ENCODE data around the gene EPHA3. TPM values are rescaled to one million over a fixed set of nuclear protein-coding genes. Genes with fewer than 3 reads are reported as not detected.

The EPHA3 gene
- total RNA-seq, 1 donor from 2014 or later, result not detected

DNA sequence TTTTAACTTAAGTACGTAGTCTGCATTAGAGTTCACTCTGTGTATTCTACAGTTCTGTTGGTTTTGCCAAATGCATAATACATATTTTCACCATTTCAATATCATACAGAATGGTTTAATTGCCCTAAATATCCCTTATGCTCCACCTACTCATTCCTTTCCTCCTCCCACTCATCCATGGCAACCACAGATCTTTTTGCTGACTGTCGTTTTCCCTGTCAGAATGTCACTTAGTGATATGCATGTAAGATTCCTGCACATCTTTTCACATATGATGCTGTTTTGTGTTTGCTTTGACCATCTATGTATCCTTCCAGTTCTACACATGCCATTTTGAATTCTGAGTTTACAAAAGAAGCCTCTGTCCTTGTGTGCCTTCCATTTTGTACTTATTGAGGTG, 36.7 kb downstream of the EPHA3 start:
- intact Hi-C loops (cut with micrococcal nuclease), result no loop called here

DNA sequence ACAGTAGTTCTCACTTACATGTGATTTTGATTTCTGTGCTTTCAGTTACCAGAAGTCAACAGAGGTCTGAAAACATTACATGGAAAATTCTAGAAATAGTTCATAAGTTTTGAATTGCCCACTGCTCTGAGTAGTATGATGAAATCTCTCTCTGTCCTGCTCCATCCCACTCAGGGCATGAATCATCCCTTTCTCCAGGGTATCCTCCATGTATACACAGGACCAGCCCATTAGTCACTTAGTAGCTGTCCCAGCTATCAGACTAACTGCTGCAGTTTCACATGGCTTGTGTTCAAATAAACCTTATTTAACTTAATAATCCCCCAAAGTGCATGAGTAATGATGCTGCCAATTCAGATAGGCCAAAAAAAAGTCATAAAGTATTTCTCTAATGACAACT, 38.6 kb downstream of the EPHA3 start:
- intact Hi-C loops (cut with micrococcal nuclease), result no loop called here

DNA sequence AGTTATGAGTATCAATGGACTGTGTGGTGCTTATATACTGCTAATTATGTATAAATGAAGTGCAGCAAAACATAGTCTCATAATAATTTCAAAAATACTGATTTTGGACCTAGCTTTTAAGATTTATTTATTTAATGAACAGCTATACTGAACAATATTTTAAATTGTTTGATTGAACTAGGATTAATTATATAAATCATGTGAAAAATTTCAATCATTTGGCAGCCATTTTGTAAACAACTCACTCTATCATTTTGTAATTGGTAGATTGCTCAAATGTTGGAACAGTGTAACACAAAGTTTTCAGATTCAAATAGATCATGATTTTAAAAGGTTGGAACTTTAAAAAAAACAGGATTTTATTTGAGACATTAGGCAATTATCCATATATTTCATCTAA, 47.0 kb downstream of the EPHA3 start:
- intact Hi-C loops (cut with micrococcal nuclease), result no loop called here

DNA sequence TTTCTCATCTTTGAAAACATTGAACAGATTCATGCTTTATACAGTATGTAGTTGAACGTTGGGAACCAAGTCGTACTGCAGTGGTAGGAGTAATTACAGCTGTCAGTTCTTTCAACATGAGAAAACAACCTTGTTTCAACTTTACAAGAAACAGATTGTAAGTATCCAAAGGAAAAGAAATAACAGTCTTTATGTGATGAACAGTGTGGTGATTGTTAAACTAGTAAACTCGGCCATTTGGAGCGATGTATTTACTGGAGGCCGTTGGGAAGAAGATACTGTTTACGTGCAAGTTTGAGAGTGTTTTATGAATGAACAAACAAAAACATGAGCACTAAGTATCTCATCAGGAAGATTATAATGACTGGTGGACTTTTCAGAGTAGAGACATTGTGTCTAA, 48.4 kb downstream of the EPHA3 start:
- intact Hi-C loops (cut with micrococcal nuclease), result no loop called here

DNA sequence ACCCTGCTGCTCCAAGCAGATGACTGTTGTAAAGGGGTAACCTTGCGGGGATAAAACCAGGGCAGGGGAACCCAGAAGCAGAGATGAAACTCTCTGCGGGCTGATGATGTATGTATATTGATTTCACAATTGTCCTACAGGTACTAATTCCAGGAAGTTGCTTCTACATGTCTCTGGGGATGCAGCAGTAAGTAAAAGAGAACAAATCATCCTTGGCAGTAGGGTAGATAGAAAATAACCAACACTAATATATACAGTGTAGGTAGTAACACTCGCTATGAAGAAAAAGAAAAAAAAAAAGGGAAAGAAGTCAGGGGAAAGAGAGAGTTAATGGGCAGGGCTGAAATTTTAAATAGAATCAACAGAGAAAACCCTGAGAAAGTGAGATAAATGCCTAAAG, 50.2 kb downstream of the EPHA3 start:
- intact Hi-C loops (cut with micrococcal nuclease), result no loop called here

DNA sequence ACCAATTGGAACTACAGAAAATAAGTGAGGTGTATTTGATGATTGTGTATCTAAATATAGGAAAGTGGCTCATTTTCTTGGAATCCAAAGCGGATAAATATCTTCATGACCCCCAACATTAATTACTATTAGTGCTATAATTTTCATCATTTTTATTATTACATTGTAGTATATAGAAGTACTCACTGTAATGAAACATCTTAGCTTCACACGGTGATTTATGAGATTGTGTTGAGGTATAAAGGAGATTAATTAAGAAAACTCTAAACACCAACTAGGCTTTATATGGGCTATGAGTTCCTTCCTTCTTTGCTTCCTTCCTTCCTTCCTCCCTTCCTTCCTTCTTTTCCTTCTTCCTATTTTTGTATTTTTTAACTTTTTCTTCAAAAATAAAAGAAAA, 52.2 kb downstream of the EPHA3 start:
- intact Hi-C loops (cut with micrococcal nuclease), result no loop called here

DNA sequence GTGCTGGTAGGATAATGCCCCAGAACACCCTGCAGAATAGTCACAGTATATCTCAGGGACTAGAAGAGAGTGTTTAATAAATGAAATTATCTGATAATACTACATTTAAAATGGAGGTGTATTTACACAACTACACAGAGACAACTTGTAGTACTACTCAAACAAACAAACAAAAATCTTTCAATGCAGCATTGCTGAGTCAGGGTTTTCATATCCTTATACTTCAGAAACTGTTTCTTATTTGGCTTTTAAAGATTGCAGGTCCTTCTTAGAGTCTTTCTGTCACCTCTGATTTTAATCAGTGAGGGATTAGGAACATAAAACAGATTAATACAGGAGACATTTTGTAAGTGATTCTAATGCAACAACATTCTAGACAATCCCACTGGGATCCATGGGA, 57.4 kb downstream of the EPHA3 start:
- intact Hi-C loops (cut with micrococcal nuclease), result no loop called here

DNA sequence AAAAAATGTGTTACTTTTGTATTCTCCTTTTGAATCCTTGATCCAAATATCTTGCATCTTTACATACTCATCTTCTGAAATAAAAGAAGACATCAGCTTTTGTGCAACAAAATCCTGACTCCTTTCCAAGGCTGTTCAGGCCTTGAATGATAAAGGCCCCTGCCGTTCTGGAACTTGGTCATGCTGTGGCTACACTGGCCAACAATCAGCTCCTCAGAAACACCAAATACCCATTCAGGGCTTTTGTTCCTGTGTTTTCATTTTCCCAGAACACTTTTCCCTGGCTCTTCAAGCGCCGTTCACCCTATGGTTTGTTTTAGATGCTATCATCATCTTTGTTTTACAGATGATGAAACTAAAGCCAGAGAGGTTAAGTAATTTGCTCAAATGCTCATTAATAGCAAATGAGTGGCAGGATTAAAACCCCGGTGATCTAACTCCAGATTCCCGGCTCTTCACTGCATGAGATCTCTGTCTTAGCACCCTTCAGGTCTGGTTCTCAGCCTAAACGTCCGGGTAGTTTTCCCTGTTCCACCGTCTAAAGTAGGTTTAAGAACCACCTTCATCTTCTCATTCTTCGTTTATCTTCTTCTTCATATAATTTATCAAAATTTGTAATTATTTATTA, 58.3 kb downstream of the EPHA3 start:
- intact Hi-C loops (cut with micrococcal nuclease), result no loop called here

DNA sequence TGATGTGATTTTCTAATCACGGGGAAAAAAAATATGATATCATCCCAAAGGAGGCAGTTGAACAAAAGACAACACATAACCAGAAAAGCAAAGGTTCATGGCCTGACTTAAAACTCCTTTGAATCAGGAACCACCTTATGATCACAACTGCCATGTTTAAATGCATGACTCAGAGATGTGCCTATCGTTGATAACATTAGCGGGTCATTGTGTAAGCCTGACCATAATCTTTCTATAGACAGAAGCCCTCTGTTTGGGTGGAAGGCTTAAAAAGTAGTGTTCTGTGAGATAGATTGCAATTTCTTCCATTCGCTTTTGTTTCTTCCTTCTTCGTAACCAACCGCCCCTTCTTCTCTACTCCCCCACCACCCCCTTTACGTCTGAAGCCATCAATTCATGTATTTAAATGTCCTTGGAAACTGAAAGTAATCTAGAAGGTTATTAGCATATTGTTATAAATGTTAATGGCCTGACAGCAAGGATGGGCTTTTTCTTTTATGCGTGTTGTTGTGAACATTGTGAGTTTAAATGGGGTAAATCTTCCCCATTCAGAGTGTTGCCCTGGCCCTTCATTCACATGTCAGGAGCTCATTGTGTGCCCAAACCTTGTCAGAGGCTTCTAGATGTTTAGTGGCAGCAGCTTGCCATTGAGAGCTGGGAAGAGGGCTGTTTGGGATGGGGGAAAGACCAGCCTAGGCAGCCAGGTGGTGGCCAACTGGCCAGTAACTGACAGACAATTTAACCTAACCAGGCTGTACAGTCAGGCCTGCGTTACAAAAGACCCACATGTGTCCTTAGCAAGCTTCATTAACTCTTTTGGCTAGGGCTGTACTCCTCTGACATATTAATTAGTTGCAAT, 64.5 kb downstream of the EPHA3 start:
- intact Hi-C loops (cut with micrococcal nuclease), result no loop called here

DNA sequence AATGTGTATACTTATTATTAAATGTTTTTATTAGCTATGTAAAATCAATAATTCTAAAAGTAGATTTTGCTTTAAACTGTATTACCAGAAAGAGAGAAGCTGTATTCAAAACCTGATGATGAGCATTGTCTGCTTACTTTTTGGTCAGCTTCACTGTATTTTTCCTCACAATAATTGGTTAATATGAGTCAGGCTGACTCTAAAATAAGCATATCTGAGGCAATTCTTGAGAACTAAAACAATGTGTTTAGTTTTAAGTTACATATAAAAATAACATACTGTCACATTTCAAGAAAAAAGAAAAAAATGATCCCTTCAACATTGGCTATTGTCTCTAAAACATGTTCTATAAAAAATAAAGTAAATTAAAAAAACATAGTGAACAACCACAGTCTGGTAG, 66.1 kb downstream of the EPHA3 start:
- intact Hi-C loops (cut with micrococcal nuclease), result no loop called here

DNA sequence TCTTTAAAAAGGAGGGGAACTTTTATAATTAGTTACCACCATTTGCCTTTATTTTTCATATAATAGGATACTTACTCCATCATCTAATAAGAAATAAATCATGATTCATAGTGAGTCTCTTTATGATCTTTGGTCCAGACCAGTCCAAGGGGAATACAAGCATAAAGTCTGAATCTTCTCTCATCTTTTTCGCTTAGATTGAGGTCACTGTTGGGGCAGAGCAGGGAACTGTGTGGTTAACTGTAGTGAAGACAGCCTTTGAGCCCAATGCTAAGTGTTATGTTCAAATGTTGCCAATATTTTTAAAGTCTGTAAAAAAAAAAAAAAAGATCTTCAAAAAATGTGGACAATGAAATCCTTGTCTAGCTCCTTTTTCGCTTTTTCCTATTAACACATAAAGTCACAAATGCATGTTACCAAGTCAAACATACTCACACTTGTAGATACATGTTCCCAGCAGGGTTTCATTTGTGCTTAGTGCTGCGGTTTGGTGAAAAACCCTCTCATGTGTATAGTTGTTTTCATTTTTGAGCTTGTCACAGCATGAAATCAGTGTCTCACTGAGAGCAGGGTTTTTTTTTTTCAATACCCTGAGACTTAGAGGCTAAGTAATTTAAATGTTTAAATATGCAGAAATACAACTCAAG, 72.1 kb downstream of the EPHA3 start:
- intact Hi-C loops (cut with micrococcal nuclease), result no loop called here

DNA sequence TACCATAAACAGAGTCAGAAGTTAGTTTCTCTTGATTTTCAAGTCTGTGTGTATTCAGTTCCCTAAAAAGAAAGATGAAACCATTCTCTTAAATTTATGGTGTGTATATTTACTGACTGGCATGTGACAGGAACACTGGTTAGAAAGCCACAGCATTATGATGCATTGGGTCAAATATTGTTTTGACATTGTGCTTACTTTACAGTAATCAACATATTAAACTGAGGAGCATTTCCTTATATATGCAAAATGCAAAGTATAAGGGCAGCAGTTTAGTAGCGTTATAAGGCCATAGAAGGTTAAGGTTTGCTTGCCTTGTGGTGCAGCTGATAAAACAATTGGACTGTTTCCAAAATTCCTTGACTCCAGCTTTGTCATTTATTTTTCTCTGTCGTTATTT, 72.9 kb downstream of the EPHA3 start:
- intact Hi-C loops (cut with micrococcal nuclease), result no loop called here

DNA sequence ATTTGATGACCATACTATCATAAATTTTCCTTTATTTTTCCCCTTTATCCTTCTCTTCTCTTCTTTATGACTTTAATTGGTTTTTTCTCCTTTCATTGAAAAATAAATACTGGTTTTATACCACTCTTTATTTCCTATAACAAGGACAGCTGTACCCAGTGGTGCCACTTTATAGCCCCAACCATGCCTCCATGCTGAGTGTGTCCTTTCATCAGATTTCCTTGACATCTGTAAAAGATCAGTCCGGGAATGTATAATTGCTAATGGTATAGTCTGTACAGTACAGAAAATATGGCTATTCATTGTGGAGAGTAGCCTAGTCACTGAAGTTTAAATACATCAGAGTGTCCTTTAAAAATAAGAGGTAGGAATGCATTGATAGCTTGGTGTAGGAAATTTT, 74.6 kb downstream of the EPHA3 start:
- intact Hi-C loops (cut with micrococcal nuclease), result no loop called here

DNA sequence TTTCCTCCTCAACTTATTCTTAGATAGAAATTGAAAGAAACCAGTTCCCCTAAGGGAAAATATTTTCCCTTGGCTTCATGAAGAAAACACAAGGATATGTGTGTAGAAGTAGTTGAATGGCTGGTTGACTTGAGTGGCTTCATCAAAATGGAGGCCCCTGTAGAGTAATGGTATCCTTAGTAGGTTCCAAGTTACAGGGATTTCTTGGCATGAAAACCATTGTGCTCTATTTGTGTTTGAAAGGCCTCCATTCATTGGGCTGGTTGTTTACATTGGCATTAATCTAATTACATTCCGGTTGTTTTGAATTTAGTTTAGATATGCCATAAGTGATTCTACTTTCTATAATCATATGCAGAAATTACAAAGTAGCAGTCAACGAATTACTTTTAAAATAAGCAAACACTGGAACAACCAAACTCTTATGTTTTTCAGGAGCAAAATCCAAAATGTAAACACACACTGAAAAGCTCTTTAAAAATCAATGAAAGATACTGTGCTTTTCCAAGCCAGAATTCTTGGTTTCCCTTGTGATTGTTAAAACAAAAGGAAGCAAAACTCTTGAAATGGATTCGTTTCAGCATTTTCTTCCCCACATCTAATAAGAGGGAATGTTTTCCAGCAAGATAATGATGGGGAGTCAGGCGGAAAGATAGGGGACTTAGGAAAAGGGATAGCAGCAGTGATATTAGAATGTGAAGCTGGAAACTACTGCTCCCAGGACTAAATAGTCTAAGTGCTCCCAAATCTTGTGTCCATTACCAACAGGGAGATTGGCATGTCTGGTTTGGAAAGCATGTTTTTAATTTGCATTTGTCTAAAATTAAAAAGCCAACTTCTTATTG, 77.0 kb downstream of the EPHA3 start:
- intact Hi-C loops (cut with micrococcal nuclease), result no loop called here

DNA sequence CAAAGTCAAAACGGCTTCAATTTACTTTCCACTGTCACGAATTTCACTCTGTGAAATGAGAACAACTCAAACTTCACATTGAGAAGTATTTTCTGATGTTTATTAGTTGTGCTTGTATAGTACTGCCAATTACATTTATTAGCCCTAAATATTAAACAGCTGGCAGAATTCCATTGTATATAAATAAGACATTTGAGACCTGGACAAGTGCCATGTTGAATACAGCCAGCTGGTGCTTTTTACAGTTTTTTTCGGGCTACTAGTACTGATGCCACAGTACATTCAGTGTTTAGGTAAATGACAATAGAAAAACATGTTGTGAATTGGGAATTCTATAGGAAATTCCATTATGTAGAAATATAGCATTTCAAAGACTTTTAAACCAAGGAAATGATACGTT, 79.0 kb downstream of the EPHA3 start:
- intact Hi-C loops (cut with micrococcal nuclease), result no loop called here

DNA sequence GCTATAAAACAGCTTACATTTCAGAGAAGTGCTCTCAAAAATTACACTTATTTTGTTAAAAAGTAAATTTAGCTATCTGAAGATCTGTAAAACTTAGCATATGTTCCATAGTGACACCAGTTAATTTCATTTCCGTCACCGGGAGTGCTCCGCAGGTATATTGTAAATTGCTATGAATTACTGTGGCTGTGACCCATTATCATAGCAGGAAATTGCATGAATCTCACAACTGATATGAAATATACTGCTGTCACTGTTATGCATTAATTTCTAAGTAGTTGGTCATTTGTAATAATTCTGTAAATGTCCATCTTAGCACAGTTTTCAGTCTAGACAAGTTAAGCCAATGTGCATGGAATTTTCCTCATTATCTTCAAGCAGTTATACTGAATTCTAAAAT, 91.2 kb downstream of the EPHA3 start:
- intact Hi-C loops (cut with micrococcal nuclease), result no loop called here

DNA sequence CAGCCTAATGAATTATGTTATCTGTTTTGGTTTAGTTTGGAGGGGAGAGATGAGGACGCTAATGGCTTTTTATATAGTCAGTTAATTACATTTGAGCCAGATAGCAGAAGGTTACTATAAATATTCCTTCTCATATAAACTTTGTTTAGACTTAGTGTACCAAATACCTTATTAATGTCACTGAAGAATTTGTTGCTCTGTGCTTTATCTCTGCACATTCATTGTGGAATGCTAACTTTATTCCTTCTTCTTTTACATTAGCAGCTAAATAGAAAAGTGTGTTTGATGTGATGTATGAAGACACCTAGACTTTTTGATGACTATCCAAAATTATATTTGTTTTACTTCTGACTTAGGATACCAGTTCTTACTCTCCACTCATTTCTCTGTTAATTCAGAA, 105.2 kb downstream of the EPHA3 start:
- intact Hi-C loops (cut with micrococcal nuclease), result no loop called here

DNA sequence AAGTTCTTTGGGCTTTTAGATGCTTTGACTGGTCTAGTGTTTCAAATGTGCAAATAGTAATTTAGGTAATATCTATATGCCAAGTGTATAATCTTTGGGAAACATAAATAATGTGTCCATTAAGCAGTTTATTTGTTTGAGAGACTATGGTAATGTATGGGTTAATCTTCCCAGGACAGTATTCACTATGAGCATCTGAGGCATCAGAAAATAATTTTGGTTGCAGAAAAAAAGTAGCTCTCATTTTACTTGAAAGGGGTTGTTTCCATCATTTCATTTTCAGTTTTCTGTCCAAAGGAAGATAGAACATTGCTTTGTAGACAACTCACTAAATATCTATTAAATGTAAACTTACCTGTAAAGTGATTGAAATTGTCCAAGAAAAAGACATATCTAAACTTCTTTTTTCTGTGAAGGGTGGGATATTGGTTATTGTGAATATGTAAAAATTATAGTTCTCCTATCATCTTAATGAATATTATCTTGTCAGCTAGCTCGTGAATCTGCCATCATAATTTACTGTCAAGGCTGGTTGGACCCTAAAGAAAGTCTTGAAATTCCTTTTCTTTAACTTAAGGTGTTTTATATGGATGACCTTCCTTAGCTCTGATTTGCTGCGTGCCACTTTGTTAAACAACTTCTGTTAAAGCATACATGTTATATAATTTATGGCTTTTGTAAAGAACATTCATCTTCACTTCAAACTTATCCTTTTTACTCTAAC, 108.8 kb downstream of the EPHA3 start:
- intact Hi-C loops (cut with micrococcal nuclease), result no loop called here

DNA sequence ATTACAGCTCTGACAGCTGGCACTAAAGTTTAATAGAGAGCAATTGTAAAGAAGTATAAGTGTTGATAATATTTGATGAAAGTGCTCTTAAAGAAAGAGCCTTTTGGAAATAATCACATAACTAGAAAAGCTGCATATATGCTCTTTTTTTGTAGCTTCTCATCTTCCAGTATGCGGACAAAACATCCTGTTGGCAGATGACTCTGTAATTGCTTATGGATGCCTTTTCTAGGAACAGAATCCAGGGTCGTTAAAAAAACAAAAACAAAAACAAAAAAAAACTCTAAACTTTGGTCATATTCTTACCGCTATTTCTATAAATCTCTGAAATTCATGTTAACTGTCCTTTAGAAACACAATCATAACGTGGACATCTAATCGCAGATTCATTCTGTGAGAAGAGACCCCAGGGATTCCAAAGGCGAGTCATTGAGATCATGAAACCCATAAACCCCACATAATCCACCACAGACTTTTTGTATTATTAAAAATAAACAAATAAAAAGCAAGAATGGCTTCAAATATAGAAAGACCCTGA, 109.8 kb downstream of the EPHA3 start:
- intact Hi-C loops (cut with micrococcal nuclease), result no loop called here

DNA sequence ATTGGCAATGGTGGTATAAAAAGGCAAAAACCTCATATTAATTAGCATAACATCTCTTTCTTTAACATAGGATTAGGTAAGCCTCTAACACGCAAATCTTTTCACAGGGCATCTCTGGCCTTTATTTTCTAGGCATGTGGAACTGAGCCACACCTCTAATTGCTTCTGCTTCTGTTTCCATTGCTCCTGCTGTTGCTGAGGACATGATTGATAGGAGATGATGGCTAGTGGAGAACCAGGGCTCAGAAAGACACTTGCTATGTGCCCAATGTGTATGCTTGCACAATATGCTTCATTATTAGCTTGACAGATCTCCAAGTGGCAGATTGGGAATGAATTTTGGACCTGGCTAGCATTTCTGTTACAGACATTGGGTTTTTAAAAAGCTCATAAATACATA, 114.5 kb downstream of the EPHA3 start:
- intact Hi-C loops (cut with micrococcal nuclease), result no loop called here

DNA sequence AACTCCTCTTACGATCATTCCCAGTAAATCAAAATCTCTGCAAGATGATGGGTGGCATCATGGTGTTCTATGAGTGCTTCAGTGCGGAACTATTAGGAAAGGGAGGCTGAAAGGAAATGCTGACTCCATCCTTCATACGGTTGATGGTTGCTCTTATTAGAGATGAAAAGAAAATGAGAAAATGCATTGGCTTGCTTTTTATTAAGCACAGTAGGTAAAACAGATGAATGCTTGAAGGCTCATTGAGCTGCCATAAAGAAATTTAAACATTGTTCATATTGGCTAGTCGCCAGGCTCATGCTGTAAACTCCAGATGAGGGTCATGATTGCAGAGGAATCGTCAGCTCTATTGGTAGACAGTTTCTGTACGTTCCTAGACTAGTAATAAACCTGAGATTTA, 115.8 kb downstream of the EPHA3 start:
- intact Hi-C loops (cut with micrococcal nuclease), result no loop called here

All from T-helper 2 cell treated with Interferon-gamma antibody and Interleukin-4, amounts not matched to agents 100 ng/mL and 5 ng/mL, for 36 hours (primary cell).